Right hindlimb (tissue), 1 donor: Measurements from ENCODE around the gene ABCG1.

ENCODE experiments used
- DNase-seq: peaks from one replicate; pipeline ENCODE4 v3.0.0-alpha.2; 2018

ABCG1 gene

DNA sequence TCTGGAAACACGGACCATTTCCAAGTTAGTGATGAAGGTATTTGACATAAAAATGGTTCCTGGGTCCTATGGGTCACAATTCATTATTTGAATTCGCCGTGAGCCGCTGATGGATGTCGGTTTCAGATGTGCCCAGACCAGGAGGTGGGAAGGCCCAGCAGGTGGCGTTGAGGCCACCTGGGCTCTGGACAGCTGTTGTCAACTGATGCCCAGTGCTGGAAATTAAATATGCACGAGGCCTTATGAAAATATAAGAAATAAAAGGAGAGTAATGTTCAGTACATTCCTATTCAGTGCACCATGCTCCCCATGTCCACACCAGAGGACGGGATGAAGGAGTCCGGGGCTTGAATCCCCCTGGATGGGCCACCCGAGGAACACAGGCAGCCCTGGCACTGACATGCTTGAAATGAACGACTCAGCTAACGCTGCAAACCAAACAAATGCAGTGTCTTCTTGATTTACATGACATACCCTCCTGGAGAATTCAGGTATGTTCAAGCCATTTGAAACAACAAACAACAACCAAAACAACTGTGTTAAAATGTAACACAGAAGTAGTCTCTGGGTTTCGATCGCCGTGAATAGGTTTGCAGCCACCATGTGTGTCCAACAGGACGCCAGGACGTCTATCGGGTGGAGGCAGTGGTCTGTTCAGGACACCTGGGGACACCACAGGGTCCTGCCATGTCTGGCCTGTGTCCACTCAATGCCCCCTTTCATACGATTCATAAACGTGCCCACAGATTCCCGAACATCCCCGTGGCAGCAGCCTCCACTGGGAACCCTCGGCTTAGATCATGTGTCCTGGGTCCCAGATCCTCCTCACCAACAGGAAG is 90.2 kb downstream of the ABCG1 start:
- DNase-seq, result no peak

DNA sequence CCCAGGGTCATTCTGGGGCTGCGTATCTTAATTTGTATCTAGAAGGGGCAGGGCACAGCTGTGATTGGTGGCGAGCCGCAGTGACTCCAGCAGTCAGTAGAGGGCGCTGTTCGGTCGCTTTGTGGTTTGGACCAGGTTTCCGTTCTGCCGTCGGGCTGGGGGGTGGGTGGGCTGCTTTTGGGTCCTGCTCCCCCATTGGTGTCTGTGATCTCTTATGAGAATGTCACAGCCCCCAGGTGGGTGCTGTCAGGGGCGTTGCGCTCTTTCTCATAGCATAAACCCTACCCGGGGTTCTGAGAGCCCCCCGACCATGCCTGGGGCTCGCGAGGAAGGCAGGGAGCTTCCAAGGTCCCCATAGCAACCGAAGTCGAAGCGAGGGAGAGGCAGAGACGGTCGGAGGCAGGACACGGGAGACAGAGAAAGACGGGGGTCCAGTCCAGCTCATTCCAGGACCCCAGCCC is 90.8 kb downstream of the ABCG1 start:
- DNase-seq, result peak; percentile 68

DNA sequence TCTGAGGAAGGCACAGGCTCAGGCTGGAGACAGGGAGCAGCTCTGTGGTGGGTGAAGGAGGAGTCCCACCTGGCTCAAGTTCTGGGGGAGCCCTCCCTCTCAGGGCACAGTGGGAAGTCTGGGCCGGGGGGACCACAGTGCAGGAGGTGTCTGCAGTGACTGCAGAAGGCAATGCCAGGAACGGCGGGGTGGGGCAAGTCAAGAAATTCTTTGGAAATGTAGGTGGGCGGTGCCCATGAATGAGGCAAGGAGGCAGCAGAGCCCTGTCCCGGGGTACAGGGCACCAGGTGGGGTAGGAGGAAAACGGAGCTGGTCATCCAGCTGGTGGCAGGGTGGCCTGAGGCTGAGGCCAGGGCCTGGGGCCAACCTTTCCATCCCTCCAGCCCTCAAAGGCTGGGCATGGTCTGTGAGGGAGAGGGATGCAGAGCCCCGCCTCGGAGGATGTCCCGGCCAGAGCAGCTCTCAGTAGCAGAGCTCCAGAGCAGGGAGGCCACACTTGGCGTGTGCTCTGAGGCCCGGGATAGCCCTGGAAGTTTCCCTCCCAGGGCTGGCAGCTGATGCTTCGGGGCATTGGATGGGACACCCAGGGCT is 91.6 kb downstream of the ABCG1 start:
- no peak for DNase-seq

DNA sequence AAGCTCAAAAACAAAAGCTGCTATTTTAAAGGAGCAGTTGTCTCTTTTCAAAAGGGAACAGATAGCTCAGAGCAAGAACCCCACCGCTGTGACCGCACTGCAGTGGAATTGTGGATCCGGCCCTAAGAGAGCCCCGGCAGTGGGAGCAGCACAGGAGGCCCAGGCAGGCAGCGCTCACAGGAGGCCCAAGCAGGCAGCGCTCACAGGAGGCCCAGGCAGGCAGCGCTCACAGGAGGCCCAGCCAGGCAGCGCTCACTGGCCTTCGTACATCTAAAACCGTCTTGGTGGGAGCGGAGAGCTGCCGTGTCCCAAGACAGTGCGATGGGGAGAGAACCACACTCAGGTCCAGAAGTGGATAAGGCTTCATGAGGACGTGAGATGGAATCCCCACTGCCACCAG is 92.2 kb downstream of the ABCG1 start:
- DNase-seq, result no peak

DNA sequence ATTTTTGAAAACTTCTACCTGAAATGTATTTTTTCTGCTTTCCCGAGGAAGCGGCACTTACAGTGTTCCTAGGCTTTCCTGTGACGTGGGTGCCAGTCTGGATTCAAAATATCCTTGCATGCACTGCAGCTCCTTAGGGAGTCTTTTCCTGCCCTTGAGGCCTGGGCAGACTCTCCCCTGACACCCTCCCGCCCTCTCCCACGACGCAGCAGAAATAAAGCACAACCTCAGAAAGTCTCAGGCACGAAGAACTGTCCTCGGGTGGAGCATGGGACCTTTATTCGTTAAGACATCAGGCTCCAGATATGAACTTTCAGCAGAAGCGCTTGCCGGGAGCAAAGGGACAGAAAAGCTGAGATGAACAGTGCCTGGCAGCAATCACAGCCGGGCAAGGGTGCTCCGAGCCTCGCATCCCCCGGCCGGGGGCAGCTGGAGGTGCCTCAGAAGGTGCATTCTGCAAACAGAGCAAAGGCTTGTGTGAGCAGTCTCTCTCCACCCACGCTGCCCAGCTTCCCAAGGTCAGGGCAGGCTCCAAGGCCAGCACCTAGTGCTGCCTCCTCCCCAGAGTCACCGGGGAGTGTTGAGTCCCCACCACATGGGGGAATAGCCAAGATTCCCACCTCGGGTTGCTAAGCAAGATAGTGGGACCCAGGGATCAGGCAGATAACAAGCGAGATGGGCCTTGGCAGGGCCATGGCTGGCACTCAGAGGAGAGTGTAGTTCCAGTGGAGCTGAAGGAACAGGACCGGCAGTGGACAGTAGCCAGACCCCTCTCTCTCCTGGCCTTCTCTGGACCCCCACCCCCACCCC is 93.1 kb downstream of the ABCG1 start:
- no peak for DNase-seq

DNA sequence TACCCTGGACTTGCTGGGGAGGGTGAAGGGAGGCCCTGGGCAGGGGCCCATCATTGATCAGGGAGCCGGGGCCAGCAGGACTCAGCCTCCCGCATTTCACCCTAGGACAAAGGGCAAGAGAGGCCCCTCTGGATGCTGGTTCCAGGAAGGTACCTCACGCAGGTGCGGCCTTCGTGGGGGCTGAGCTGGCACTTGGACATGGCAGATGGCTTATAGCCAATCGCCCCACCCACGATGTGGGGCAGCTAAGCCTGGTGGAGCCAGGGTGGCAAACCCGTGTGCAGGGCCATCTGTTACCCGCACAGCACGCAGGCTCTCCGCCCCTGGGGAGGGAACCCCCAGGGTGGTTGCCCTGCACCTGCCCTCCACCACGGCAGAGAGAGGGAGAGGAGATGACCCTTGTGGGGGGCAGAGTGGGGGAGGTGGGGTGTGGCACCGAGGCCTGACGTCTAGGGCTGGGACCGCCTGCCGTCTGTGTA is 93.7 kb downstream of the ABCG1 start:
- DNase-seq, result no peak

DNA sequence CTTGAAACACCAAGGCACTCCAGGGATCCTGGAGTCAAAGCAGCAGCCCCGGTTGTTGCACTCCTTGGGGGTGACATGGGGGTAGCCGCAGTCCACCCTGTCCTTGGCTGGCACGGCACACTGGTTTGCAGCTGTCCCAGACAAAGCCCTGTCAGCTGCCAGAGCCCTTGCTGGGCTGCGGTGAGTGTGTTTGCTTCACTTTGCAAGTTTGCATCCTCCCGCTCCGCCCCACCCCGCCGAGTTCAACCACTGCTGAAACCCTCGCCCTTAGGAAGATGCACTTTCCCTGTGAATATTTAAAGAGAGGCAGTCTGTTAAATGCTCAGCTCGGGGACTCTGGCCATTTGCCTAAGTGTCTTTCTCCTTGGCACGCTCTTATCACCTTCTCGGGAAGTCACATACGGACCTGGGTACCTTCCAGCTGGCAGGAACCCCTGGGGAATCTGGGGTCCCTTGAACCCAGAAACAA is 94.6 kb downstream of the ABCG1 start:
- peak; percentile 66 for DNase-seq

DNA sequence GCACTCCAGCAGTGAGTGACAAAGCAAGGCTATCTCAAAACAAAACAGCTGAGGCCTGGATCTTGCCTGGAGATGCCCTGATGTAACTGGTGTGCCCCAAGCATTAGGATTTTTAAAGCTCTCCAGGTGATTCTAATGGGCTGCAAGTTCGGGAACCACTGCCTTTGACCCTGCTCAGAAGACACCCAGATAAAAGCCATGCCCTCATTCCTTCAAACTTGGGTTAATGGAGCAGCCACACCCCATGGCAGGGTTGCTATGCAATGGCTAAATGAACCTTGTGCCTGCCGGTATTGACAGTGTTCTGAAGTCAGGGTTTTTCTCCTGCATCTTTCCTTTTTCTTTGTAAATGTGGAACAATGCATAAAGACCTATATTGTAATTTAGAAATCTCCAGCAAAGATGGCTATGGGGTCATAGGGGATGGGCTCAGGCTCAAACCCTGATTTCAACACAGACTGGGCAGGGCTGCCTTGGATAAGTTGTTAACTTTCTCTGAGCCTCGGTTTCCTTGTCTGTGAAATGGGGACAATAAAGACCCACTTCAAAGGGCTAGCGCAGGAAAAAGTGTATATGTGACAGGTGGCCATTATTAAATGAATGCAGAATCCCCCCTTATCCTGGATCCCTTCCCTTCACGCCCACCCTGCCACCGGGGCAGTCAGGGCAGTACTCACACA is 95.8 kb downstream of the ABCG1 start:
- DNase-seq, result no peak

DNA sequence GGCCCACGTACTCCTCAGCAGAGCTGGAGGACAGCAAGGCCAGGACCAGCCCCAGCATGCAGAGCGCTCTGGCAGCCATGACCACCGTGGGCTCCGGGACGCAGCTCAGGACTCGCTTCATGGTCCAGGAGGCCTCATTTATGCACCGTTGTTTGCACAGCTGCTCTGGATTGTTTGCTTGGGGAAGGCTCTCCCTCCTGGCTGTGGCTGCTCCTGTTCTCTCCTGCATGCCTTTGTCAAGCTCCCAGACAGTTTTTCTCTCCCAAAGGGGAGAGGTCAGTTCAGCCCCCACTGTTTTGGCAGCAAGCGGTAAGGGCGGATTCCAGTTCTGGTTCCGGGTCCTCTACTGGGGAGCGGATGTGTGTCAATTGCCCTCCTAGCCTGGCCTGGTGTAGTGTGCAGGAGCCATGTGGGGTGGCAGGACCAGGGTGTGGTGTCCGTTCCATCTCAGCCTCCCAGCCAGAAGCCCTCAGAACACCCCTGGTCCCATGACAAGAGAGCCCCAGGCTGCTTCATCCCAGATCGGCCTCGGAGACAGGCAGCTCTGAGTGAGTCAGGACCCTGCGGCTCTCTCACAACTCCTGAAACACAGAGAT is 96.5 kb downstream of the ABCG1 start, which contains the start of gene TFF3:
TFF3 (minus strand) TSS at position 114 of the 596 bp plus-strand sequence; CDS start at position 79, 35 bp downstream.
- DNase-seq, result peak; percentile 63

DNA sequence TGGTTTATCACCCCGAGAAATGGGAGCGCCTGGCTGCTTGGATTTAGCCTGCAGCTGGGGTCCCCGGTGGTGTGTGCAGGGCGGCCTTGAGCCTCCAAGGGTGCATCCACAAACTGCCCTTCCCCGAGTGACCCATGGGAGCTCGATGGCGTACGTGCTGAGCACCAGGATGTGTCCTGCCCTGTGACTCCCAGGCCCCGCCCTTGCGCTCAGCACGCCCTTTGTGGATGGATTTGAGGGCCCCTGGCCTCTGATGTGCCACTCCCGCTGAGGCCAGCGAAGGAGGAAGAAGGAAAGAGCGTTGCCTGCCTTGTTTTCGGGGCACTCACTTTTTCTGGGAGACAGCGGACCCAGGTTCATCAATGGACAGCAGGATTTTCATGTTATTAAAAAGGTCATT is 98.0 kb downstream of the ABCG1 start:
- DNase-seq, result no peak

DNA sequence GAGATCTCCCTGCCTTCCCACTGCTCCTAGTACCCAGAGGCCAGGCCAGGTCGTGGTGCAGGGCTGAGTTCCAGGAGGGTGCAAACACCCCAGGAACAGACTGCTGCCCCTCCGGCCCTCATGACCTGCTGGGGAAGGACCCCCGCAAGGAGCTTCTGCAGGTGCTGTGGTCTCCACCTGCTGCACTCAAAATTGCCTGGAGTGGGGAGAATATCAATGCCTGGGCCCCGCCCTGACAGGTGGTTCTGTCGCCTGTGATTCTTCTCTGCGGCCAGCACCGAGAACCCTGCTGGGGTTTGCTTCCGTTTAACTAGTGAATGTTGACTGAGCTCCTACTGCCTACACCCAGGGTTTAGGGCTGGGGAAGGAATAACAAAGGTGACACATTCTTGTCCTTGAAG is 98.4 kb downstream of the ABCG1 start:
- no peak for DNase-seq

DNA sequence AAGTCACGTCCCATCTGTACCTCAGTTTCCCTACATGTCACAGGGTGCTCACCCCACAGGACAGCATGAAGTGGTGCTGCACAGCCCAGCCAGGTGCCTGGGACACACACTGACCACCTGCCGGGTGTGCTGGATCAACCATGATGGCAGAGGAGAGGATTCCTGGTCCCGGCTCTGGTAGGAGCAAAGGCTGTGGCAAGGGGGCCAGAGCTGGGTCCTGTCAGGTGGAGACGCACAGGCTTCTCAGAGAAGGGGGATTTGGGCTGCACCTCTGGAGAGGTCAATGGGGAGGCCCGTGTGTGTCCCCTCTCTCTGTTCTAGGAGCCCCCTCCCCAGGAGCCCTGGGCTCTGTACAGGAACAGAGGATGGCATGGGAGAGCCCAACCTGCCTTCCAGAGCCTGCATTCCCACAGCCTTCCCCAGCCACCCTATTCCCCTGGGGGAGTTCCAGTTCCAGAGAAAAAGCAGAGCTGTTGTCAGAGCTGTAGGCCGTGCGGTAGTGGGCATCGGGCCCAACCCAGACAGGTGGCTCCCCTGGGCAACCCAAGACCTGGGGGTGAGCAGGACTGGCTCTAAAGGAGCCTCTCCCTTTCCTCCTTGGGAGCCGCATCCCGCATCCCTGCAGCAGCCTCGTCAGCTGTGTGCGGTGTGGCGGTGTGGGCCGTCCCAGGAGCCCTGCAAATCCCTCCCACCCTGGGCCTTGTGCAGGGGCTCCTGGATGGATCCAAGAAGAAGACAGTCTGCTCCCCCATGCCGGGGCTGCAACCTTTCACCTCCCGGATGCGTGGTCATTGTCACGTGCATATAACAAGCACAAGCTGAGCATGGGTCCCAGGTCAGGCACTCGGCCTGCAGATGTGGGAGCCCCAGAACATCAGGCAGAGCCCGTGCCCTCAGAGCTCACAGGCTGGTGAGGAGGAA is 99.1 kb downstream of the ABCG1 start:
- DNase-seq, result no peak

DNA sequence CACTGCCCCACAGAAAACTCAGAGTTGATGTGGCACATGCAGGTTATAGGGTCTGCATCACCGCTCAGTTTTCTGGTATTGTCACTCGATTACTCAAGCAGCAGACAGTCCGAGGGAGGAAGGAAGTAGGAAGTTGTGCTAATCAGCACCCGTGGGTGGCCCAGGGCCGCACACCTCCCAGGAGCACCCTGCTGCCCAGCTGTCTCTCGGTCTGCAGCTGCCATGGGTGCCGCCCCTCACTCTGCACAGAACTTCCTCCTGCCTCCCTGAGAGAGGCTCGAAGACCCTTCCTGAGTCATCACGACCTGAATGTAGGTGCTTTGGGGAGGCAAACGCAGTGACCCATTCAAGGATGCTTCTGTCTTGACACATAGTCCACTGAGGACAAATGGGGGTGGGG is 100.4 kb downstream of the ABCG1 start:
- DNase-seq, result no peak

DNA sequence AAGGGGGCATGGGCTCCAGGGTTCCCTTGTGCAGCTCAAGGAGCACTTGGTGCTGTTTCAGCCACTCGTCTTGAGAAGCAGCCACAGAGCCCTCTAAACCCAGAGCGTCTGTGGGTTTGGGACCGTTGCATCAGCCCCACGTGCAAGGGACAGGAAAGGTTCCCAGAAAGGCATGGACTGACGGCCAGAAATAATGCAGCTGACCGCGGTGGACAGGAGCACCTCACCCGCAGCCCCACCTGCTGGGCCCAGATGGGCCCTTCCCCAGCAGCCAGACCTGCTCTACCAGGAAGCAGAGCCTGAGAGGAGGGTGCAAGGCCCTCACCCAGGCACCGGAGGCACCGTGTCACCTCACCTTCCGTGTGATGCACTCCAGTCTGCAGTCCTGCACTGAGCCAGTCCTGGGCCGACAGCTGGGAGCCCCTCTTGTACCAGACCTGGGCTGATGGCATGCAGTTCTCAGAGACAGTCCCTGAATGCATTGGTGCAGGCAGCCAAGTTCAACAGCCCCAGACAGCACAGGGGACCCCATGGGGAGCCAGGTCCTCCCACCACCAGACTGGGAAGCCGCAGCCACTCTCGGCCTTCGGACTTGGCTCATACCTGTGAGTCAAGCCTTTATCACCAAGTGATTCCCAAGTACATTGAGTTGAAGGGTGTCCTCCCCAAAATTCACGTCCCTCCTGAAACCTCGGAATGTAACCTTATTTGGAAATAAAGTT is 101.1 kb downstream of the ABCG1 start:
- DNase-seq, result no peak

DNA sequence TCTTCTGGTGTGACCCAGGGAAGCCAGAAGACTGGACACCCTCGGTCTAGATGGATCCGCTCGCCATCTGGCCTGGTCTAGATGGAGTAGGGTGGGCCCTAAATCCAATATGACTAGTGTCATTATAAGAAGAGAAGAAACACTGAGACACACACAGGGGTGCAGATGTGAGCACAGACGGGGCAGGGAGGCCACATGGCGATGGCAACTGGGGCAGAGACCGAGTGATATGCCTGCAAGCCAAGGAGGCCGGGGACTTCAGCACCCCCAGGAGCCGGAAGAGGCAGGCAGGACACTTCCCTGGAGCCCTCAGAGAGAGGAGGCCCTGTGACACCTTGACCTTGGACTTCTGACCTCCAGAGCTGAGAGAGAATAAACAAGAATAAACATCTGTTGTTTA is 101.9 kb downstream of the ABCG1 start:
- no peak for DNase-seq

DNA sequence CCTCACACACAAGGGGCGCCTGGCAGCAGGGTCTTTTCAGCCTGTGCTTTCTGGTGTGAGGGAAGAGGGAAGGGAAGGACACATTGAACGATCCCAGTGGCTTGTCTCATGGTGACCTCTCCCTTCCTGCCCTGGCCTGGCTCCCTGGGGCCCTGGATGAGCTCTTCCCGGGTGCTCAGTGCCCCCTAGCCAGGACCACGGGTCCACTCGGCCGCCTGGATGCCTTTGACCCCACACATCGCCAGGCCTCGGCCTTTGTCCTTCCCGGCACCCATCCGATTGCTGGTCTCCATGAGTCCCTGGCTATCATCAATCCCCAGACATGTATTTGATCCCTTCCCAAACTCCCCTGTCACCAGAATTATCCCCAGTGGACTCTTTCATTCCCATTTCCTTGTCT is 102.3 kb downstream of the ABCG1 start:
- DNase-seq, result no peak

DNA sequence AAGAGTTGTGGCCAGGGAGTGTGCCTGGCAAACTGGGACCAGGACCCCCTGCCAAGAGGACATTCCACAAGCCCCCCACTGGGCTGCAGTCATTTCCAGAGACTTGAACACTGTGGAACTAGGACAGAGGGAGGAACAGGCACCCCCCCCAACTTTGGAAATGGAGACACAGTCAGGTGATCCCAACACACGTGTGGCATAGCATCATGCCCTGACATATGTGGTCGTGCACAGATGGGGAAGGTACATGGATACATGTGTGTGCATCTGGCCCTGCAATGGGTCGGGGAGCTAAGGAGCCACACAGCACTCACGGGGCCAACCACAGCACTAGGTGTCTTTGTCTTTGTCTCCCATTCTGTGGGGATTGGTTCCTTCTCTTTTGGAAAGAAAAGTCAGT is 102.9 kb downstream of the ABCG1 start:
- DNase-seq, result no peak

DNA sequence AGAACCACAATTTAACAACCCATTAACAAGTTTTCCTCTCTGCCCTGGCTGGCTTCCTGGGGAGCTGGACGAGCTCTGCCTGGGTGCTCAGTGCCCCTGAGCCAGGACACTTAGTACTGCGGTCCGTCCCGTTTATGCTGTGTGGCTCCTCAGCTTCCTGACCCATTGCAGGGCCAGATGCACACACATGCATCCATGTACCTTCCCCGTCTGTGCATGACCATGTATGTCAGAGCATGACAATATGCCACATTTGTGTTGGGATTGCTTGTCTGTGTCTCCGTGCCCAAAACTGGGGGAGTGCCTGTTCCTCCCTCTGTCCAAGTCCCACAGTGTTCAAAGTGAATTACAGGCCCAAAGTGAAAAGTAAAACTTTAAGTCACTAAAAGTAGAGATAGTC is 106.0 kb downstream of the ABCG1 start:
- no peak for DNase-seq

DNA sequence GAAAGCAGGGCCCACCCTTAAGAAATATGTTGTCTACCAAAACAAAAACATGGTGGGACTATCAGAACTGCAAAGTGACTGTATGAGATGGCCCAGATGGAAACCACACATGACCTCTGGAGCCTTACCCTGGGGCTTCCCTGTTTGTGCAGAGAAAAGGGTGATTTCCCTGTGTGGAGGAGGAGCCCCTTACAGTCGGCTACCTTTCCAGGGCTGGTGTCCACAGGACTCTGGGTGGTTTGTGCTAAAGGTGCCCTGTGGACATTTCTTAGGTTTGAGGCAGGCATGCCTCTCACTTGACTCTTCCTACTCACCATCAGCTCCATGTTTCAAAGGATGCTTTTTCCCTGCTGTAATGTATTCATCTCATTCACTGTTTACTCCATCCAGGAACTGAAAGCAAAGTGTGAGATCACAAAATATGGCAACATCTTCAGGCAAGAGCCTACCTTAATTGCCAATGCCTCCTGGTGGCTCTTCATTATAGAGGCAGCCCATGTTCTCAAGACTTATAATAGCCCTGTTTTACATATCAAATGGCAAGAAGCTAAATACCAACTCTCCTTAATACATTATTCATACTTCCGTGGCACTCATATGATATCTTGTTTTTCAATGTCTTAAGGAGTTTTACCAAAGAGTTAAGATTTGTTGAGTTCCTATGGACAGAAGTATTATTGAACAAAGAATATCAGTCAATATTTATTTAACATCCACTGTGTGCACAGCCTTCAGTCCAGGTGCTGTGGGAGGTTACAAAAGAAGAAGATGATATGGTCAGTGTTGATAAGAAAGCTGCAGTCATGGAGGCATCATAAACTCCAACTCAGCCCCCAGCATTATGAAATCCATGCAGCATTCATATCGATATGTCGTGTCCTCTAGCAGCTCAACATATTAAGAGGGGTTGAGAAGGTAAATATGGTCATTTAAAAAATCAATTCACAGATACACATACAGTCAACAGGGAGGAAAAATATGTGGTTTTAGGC is 111.7 kb downstream of the ABCG1 start:
- no peak for DNase-seq
